SKM-1 (cell line): Measurements from ENCODE around the gene IBTK.
"Not testable (repeated sequence)": the region's sequence is repeated elsewhere in the genome, so short reads cannot be mapped to it uniquely, and the experiment has no call there.

Experiments used
- DNase-seq: peaks from one replicate; lab custom pipeline; 2025; ENCODE audit not compliant: unreplicated experiment; lab: John Stamatoyannopoulos, UW

IBTK gene, protein sequence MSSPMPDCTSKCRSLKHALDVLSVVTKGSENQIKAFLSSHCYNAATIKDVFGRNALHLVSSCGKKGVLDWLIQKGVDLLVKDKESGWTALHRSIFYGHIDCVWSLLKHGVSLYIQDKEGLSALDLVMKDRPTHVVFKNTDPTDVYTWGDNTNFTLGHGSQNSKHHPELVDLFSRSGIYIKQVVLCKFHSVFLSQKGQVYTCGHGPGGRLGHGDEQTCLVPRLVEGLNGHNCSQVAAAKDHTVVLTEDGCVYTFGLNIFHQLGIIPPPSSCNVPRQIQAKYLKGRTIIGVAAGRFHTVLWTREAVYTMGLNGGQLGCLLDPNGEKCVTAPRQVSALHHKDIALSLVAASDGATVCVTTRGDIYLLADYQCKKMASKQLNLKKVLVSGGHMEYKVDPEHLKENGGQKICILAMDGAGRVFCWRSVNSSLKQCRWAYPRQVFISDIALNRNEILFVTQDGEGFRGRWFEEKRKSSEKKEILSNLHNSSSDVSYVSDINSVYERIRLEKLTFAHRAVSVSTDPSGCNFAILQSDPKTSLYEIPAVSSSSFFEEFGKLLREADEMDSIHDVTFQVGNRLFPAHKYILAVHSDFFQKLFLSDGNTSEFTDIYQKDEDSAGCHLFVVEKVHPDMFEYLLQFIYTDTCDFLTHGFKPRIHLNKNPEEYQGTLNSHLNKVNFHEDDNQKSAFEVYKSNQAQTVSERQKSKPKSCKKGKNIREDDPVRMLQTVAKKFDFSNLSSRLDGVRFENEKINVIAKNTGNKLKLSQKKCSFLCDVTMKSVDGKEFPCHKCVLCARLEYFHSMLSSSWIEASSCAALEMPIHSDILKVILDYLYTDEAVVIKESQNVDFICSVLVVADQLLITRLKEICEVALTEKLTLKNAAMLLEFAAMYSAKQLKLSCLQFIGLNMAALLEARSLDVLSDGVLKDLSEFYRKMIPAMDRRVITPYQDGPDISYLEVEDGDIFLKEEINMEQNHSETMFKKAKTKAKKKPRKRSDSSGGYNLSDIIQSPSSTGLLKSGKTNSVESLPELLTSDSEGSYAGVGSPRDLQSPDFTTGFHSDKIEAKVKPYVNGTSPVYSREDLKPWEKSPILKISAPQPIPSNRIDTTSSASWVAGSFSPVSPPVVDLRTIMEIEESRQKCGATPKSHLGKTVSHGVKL (N-terminal part only)

GRCh38 chr6:82247505-82248272, at the start of gene IBTK:
TSS of gene IBTK (minus strand) at chr6:82247744. CDS start at chr6:82240486, 7,258 bp downstream.
- peak; percentile 59 for DNase-seq

DNA sequence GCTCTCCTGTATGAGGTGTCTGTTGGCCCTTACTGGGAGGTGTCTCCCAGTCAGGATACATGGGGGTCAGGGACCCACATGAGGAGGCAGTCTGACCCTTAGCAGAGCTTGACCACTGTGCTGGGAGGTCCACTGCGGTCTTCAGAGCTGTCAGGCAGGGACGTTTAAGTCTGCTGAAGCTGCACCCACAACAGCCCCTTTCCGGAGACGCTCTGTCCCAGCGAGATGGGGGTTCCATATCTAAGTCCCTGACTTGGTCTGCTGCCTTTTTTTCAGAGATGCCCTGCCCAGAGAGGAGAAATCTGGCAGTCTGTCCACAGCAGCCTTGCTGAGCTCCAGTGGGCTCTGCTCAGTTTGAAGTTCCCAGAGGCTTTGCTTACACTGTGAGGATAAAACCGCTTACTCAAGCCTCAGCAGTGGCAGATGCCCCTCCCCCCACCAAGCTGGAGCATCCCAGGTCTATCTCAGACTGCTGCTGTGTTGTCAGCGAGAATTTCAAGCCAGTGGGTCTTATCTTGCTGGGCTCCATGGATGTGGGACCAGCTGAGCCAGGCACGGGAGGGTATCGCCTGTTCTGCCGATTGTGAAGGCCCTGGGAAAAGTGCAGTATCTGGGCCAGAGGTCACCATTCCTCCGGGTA, 36.3 kb upstream of the IBTK start:
- DNase-seq: no peak

- DNase-seq: not testable (repeated sequence)
Observed at GRCh38 chr6:82281550-82281949, 34.0 kb upstream of the IBTK start.

- DNase-seq: no peak
Observed at GRCh38 chr6:82277686-82278085, 30.1 kb upstream of the IBTK start.

DNA sequence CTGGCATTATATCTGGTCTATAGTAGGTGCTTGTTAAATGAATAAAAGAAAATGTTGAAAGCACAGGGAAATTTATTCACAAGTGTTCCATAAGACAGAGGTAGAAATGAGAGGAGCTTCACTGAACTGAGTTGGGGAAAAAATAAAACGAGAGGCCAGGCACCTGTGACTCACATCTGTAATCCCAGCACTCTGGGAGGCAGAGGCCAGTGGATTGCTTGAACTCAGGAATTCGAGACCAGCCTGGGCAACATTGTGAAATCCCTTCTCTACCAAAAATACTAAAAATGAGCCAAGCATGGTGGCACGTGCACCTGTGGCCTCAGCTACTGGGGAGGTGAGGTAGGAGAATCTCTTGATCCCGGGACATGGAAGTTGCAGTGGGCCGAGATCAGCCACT, 28.1 kb upstream of the IBTK start:
- no peak for DNase-seq

GRCh38 chr6:82273295-82273694, 25.8 kb upstream of the IBTK start:
- no peak for DNase-seq

DNA sequence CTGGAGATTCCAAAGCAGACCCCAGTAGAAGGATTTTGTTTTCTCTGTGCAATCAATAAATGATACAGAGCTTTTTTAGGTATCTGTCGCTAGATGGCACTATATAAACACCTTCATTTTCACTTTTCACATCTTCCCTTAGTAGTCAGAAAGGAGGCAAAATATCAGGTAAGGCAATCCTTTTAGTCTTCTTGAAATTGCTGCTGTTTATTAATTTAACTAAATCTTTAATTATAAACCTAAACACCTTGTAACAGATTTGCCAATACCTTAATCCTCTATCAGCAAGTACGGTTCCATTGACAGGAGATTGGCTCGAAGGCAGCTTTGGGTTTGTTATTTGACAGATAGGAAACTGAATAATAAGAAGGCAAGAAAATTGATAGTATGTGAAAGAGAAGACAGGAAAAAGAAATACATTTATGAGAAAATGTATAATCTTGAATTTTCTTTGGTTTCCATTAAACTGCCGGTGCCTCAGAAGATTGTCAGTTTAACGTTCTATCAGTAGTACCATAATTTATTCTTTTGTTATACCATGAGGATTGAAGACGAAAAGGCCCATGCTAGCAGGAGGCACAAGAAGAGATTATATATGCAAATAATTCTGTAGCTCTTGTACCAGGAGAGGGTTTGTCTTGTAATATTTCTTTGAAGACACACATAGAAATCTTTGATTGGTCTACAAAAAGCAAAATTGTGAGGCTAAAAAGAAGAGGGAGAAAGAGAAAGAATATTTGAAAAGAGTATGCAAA, 23.5 kb upstream of the IBTK start:
- peak; percentile 39 for DNase-seq

DNA sequence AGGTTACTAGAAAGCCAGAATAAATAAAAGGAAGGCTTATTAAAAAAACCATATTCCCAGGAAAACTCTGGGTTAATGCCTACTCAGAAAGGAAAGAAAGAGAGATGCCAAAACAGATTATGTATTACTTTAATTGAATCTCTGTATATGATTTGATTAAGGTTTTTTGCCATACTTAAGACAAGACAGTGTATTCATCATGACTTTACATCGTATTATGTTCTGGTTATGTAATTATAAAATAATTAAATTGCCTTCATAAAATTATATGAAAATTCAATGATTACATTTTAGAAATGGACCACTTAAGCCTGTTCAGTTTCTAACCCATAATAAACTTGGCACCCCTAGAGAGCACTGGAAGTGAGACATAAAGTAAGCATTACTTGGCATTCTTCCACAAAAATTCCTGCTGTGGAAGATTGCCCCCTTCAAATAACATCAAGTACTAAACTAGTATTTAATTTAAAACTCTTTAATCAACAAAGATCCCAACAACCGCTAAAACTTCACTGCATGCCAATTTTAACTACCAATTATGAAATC, 20.8 kb upstream of the IBTK start:
- no peak for DNase-seq

- DNase-seq: no peak
Observed at GRCh38 chr6:82264824-82265223, 17.3 kb upstream of the IBTK start.

DNA sequence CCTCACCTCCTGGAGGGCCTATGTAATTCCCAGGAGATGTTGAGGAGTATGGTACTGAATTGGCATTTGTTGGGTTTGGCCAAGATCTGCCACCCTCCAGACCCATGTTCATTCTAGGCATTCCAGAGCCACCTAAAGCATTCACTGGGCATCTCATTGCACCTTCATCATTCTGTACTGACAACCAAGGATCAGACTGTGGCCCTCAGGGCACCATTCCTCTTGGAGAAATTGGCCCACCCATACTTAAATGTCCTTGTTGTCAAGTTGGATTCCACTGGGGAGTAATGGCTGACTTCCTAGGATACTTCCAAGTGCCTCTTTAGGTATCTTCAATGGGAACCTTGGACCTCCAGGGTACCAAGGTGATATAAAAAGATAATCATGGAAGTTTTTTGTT, 16.8 kb upstream of the IBTK start:
- no peak for DNase-seq

DNA sequence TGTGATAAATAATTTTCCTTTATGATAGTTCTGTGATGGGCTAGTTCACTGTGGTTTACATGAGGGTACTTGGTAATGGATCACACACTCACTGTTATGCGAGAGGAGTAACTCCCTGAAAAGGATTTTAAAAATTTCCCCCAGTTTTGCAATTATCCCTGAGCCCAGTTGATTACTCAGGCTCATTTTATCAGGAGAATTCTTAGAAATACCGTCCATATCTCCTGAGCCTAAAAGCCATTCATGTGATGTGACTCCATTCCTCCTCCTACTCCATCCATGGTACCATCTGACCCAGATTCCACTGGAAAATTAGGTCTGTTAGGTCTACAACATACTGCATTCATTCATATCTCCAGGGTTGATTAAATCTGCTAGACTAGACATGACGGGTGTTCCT, 16.4 kb upstream of the IBTK start:
- DNase-seq: no peak

- peak; percentile 18 for DNase-seq
Observed at GRCh38 chr6:82260997-82261732, 13.6 kb upstream of the IBTK start.

DNA sequence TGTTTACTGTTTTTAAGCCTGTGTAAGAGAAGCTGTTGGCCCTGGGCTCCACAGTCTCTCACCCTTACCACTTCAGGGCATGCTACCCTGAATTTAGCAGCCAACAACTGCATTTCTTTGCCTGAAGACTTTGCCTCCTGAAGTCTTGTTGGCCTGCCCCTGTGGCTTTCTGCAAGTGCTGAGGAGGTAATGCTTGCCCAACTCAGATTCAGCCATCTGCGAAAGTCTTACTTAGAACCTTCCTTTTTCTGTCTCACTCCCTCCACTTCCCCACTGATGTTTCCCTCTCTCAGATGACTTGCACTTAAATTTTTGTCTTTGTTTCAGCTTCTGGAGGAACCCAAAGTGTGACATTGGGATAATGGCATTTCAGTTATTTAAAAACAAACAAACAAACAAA, 11.8 kb upstream of the IBTK start:
- DNase-seq: peak; percentile 85

GRCh38 chr6:82257088-82257774, 9.7 kb upstream of the IBTK start:
- DNase-seq: no peak

GRCh38 chr6:82254722-82255121, 7.2 kb upstream of the IBTK start:
- not testable (repeated sequence) for DNase-seq

- DNase-seq: peak; percentile 25
Observed at GRCh38 chr6:82251942-82252341, 4.4 kb upstream of the IBTK start.

- DNase-seq: no peak
Observed at GRCh38 chr6:82249381-82250253, 2.1 kb upstream of the IBTK start.
